GM12874 (cell line): ENCODE results near the gene GALNT5.

ENCODE experiments used
- TF ChIP-seq, protein P1 (sequence below): IDR thresholded peaks from 2 replicates; pipeline ENCODE4 v1.5.1; 2011; ENCODE audit warnings: low read depth, mild to moderate bottlenecking, control low read depth, low read length, moderate library complexity; ENCODE audit not compliant: insufficient read depth

Gene GALNT5

DNA sequence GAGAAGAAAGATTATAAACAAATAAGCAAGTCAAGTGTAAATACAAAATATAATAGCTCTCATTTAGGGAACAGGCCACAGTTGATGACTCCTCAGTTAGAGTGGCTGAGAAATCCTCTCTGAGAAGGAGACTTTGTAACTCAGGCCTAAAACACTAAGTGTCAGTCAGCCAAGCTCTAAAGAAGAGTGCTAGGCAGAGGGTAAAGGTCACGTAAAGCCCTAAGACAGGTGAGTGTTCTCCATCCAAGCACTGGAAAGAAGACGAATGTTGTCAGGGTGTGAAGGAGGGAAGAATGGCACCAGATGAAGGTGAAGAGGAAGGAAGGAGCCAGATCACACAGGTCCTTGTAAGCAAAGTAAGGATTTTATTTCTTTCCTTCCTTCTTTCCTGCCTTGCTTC lies 43.8 kb downstream of the GALNT5 start:
- TF ChIP-seq, protein P1, sequence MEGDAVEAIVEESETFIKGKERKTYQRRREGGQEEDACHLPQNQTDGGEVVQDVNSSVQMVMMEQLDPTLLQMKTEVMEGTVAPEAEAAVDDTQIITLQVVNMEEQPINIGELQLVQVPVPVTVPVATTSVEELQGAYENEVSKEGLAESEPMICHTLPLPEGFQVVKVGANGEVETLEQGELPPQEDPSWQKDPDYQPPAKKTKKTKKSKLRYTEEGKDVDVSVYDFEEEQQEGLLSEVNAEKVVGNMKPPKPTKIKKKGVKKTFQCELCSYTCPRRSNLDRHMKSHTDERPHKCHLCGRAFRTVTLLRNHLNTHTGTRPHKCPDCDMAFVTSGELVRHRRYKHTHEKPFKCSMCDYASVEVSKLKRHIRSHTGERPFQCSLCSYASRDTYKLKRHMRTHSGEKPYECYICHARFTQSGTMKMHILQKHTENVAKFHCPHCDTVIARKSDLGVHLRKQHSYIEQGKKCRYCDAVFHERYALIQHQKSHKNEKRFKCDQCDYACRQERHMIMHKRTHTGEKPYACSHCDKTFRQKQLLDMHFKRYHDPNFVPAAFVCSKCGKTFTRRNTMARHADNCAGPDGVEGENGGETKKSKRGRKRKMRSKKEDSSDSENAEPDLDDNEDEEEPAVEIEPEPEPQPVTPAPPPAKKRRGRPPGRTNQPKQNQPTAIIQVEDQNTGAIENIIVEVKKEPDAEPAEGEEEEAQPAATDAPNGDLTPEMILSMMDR: no peak

DNA sequence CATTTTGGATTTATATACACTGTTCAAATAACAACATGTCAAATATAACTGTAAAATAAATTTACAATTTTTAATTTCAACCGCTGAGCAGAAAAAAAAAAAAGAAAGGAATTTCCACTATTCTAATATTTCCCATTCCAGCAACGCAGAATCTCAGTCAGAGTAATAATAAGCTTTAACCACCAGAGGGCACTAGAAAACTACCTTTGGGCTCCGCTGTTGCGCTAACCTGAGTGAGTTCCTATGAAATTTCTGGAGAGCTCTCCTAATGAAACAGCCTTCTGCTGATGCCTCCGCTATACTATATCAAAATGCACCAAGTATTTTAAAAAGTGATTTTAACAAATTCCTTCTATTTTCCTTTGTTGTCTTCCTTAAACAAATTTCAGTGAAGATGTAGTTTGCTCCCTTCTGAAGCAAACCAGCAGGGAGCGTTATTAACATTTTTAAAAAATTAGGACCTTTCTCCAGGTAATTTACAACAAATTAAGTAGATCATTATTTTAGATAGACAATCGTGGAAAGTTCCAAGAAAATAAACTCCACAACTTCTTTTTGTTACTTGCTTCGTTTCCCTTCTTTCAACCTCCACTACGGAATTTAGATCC lies 45.1 kb downstream of the GALNT5 start:
- TF ChIP-seq, protein P1: peak; percentile 51

DNA sequence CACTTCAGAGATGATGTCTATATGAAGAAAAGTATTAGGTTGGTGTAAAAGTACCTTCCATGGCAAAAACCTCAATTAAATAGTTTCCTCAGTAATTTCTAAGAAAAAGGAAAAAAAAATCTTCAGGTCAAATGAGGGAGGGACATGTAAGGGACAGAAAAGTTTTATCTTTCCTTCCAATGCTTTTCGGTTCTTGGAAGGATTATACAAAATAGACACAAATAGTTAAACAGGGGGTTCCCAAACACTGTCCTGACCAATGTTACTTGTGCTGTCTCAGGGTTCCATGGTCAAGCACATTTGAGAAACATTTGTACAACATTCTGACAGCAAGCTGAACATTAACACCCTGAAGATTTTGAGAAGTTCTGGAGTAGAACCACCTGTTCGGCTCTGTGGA lies 46.1 kb downstream of the GALNT5 start:
- TF ChIP-seq, protein P1: no peak

DNA sequence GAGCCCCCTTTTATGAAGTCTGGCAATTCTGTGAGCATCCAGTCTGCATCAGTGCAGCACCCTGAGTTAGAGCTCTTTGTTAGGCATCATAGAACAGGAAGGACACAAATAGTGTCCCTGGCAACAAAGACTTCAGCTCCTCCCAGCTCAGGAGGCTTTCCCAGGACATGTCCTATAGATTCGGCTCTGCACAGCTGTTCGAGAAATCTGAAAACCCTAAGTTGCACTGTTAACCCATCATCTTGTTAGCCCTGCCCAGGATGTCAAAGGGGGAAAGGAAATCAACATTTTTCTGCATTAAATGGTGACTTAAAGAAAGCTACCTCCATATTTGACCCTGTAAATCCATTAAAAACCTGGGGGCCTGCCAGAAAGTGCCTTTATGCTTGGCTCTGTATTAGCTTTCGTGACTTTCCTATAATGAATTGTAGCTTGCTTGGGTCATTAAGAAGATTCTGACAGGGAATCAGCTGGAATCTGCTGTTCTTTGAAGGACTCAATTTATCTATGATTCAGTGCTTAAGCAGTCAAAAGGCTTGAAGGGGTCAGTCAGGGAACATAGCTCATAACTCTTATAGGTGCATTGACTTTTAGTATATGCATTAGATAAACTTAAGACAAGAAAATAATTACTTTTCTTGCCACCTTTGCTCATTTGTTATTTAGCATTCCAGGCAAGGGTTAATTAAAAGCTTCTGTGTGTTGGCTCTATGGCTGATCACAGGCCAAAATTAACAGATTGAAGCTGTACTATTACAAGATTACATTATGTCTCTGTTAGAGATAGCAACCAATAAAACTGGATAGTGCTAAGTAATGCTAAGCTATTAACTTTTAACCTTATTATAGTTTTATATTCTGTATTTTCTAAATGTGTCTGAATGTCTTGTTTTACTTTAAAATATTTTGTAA lies 47.6 kb downstream of the GALNT5 start:
- TF ChIP-seq, protein P1: no peak

DNA sequence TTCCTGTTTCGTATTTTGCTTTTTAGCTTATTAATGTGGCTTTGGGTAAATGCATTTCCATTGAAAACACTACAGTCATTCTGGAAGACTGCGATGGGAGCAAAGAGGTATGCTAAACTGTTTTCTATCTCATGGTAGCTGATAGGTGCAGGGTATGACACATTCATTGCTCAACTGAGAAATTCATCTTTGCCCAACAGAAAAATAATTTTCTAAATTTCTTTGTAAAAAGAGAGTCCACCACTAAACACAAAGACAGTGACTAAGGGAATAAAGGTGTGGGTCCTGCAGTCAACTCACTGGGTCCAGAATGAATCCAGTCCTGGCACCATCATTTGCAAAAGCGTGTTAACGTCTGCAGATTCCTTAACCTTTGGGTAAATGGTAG lies 48.2 kb downstream of the GALNT5 start:
- TF ChIP-seq, protein P1: no peak

DNA sequence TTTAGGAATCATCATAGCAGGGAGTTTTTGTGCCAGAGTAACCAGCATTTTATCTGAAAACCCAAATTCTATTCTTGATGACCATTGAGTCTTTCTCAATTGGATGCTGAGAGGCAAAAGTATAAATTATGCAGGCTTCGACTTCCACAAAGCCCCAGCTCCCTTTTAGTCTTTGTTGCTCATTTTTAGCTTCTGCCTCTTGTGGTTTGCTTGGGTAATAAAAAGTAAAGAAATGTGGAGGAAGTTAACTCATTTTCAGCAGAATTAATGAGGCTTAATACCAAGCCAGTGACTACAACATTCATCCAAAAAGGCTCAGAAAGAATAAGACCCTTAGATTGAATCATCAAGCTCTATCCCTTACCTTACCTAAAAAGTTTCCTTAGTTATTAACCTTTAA lies 49.5 kb downstream of the GALNT5 start:
- TF ChIP-seq, protein P1: no peak

DNA sequence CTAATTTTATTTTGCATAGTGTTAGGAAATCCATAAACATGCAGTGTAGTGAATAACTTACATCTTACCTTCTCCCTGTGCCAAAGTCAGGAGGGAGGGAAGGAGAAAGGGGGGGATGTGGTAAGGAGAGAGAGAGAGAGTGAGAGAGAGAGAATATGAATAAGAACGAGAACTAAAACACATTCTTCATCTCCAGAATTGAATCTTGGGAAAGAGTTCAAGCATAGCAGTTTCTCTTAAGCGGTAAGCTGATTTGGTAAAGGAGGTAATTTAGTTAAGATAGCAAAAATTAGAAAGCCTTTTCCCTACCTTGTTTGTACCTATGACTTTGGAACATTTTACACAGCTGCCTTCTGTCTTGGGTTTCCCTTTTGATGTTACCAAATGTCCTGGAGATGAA lies 52.4 kb downstream of the GALNT5 start:
- TF ChIP-seq, protein P1: no peak
